Subcutaneous abdominal adipose tissue (tissue), 5 donors: Measurements from ENCODE around the gene ODC1.

Experiments used
- H3K27ac ChIP-seq: one replicate; pipeline ENCODE4 v1.7.0; 2013; ENCODE audit warnings: low read depth, mild to moderate bottlenecking, inconsistent platforms, low read length, moderate library complexity
- H3K27me3 ChIP-seq, 5 donors: one replicate each; pipeline ENCODE4 v1.7.0; 2013; ENCODE audit warnings: low read length in 5 of 5, inconsistent platforms in 1 of 5; ENCODE audit not compliant: control insufficient read depth in 5 of 5, insufficient read depth in 4 of 5
- H3K36me3 ChIP-seq, 5 donors: one replicate each; pipeline ENCODE4 v1.7.0; 2013; ENCODE audit warnings: low read length in 5 of 5; ENCODE audit not compliant: control insufficient read depth in 5 of 5, insufficient read depth in 5 of 5
- H3K4me1 ChIP-seq, 5 donors: one replicate each; pipeline ENCODE4 v1.7.0; 2013; ENCODE audit warnings: low read length in 5 of 5, mild to moderate bottlenecking in 3 of 5, moderate library complexity in 1 of 5; ENCODE audit not compliant: control insufficient read depth in 5 of 5, insufficient read depth in 5 of 5
- H3K4me3 ChIP-seq, 5 donors: one replicate each; pipeline ENCODE4 v1.7.0; 2013; ENCODE audit warnings: low read length in 5 of 5, low read depth in 1 of 5
- H3K9ac ChIP-seq, 5 donors: one replicate each; pipeline ENCODE4 v1.7.0; 2013; ENCODE audit warnings: low read length in 5 of 5, mild to moderate bottlenecking in 4 of 5, moderate library complexity in 3 of 5
- H3K9me3 ChIP-seq, 5 donors: one replicate each; pipeline ENCODE4 v1.7.0; 2013; ENCODE audit warnings: low read length in 5 of 5; ENCODE audit not compliant: control insufficient read depth in 5 of 5
- donor health status: healthy.
- donor health status: healthy.
- donor health status: healthy.
- donor health status: healthy.
- donor health status: healthy.

Gene ODC1

DNA sequence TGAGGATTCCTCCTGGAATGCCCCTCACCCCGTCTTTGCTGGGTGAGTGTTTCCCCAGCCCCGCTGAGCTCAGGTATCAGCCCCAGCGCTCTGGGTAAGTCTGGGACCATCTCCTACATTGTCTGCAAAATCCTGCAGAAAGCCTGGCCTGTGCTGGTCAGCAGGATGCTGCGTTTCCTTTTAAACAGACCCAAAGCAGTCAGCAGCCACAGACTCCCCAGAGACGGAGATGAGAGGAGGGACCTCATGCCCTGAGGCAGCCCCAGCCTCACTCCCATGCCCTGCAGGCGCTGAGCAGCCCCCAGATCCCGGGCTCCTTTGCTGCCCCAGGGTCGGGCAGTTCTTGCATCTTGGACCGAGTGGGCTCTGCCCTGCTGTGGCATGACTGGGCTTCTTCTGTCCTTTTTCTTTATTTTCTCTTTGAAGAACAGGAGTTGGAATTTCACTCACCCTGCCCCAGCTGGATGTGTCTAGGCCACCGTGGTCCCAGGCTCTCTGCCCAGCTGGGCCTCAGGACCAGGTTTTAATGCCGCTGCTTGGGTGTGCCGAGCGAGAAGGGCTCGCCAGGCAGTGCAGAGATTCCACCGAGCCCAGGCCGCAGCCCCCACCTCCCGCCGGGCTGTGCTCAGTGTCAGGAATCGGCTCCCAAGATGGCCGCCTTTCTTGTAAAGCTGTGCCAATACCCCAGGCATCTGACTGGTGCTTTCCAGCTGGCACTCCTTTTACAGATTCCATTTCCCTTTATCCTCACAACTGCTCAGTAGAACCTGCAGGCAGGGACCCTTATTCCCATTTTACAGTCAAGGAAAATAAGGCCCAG is 43.6 kb downstream of the ODC1 start:
- Histone ChIP-seq H3K36me3 (peaks cover 0 to 2% (median 0%) of the 10 kb centered on the region in 5 donors), H3K9me3 (no peaks in the 10 kb centered on the region), H3K27ac (peak overlapping the region; percentile 41), H3K4me1 (peaks cover 16 to 97% (median 89%) of the 10 kb centered on the region in 5 donors), H3K4me3 (peak overlapping the region in 1 of 5 donors; percentile 13), H3K27me3 (peaks cover 0 to 3% (median 0%) of the 10 kb centered on the region in 5 donors), H3K9ac (peak overlapping the region in 2 of 5 donors; percentile 21 to 22)

DNA sequence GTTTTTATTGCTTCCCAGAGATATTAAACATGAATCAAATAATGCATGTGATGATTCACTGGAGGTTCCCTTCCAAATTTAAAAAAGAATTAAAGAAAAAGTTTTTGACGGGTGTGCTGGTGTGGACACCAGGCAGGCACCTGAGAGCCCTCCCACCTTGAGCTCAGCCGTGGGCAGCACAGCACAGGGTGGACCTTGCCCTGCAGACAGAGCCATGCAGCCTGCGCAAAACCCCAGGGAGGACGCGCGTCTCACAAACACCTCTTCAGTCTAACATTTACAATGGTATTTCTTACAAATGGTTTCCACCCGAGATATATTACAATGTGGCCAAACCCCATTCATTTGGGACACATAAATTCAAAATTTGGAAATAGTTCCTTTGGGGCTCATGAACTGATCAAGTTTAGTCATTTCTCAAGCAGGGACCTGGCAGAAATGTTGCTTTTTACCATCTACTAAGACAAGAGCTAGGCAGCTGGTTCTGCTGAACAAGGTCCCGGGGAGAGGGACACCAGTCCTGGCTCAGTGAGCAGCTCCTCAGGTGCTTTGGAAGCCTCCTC is 45.4 kb downstream of the ODC1 start:
- Histone ChIP-seq H3K36me3 (peaks cover 0 to 2% (median 0%) of the 10 kb centered on the region in 5 donors), H3K27ac (no peak overlapping the region), H3K27me3 (no peaks in the 10 kb centered on the region), H3K9ac (no peak overlapping the region), H3K9me3 (no peaks in the 10 kb centered on the region), H3K4me1 (peaks cover 16 to 92% (median 81%) of the 10 kb centered on the region in 5 donors), H3K4me3 (no peak overlapping the region)

DNA sequence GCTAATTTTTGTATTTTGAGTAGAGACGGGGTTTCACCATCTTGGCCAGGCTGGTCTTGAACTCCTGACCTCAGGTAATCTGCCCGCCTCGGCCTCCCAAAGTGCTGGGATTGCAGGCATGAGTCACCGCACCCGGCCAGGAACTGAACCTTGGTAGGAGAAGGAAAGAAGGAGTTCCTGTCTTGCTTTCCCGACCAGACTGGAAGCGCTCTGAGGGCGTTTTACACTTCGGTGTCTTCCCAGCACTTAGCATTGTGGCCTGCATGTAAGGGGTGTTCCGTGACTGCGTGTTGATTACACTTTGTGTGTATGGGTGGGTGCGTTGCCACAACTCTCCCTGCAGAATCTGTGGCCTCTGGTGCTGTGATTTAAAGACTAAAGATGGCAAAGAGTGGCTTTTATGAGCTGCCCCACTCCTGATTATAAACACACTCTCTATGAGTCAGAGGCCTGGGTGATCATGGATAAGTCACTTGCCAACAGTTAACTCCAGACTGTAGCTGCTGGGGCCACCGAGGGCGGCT is 46.0 kb downstream of the ODC1 start:
- peaks cover 12 to 92% (median 78%) of the 10 kb centered on the region in 5 donors for H3K4me1 ChIP-seq
- no peaks in the 10 kb centered on the region for H3K27me3 ChIP-seq
- H3K9ac ChIP-seq: no peak overlapping the region

DNA sequence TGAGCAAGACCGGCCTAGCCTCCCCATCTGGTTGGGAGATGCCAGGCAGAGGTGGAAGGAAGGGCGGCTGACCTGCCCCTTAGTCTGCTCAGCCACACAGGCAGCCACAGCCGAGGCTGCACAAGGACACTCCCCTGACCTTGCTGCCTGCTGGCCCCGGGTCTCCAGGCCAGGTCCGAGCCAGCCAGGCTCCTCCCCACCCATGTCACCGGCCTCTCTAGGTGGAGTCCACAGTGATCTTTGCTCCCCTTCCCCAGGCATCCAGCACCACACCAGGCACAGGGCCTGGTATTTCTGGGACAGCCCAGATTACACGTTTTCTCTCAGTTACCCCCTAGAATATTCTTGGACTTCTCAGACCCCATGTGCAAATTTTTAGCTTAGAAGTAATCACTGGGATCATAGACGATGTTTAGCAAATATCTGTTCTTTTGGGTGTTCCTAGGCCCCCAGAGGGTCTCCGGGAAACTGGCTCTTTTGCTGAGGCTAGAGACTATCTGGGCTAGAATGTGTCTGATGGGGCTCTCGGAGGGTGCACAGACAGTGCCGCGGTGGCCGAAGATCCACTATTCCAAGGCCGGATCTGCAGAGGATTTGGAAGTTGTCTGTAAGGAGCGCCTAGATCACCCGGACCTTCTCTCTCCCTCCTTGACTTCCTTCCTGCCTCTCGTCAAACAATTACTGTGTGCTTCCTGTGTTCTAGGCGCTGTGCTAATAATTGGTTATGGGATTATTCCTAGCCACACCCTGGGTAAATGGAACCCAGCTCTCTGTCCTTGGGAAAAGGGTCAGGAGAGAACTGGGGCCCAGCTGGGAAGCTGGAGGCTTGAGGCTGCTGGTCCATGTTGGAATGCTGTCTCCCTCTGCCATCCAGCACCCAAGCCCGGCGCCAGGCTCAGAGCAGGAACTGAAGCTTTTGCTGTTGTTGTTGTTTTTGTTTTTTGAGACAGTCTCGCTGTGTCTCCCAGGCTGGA is 46.9 kb downstream of the ODC1 start:
- no peaks in the 10 kb centered on the region for H3K27me3 ChIP-seq
- no peak overlapping the region for H3K4me3 ChIP-seq
- H3K27ac ChIP-seq: peak overlapping the region; percentile 58
- H3K9me3 ChIP-seq: no peaks in the 10 kb centered on the region
- peaks cover 0 to 2% (median 0%) of the 10 kb centered on the region in 5 donors for H3K36me3 ChIP-seq
- H3K9ac ChIP-seq: no peak overlapping the region
- H3K4me1 ChIP-seq: peaks cover 12 to 85% (median 69%) of the 10 kb centered on the region in 5 donors

More for the DNA sequence above, 46.0 kb downstream of the ODC1 start:
- H3K27ac ChIP-seq: no peak overlapping the region
- no peaks in the 10 kb centered on the region for H3K9me3 ChIP-seq
- peaks cover 0 to 2% (median 0%) of the 10 kb centered on the region in 5 donors for H3K36me3 ChIP-seq
- no peak overlapping the region for H3K4me3 ChIP-seq

DNA sequence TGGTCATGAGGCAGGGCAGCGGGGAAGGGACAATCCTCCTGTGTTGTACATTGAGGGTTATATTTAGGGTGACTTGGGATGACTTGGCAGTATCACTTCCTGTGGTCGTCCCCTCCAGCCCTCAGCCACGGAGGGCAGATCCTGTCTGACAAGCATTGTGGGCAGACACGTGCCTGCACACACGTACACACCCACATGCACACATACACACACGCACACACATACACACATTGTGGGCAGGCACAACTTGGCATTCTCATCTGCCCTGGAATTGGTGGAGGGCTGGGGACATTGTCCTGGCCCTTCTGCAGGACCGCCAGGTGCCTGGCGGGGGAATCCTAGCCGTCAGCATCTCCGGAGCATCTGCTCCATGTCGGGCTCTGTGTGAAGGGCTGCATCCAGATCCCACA is 47.6 kb downstream of the ODC1 start:
- peaks cover 6 to 78% (median 62%) of the 10 kb centered on the region in 5 donors for H3K4me1 ChIP-seq
- H3K4me3 ChIP-seq: no peak overlapping the region
- H3K9ac ChIP-seq: no peak overlapping the region
- no peaks in the 10 kb centered on the region for H3K27me3 ChIP-seq
- H3K27ac ChIP-seq: peak overlapping the region; percentile 58
- H3K36me3 ChIP-seq: peaks cover 0 to 2% (median 0%) of the 10 kb centered on the region in 5 donors
- no peaks in the 10 kb centered on the region for H3K9me3 ChIP-seq

DNA sequence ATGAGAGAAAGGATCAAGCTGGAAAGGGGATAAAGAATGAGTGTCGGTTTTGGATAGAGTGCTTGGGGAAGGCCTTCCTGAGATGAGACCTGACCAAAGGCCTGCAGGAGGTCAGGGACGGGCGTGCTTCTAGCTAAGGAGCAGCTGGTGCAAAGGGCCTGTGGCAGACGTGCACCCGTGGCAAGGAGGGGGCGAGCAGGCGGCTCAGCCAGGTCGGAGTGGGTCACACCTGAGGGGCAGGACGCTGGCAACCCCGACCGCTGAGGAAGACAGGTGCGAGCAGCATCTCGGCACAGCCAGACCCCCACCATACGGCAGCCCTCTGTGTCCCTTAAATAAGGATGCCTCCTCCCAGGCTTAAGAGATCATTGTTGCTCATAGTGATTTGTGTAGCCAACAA is 48.1 kb downstream of the ODC1 start:
- no peaks in the 10 kb centered on the region for H3K9me3 ChIP-seq
- no peaks in the 10 kb centered on the region for H3K27me3 ChIP-seq
- H3K27ac ChIP-seq: peak overlapping the region; percentile 58
- H3K36me3 ChIP-seq: peaks cover 0 to 2% (median 0%) of the 10 kb centered on the region in 5 donors
- H3K9ac ChIP-seq: no peak overlapping the region
- no peak overlapping the region for H3K4me3 ChIP-seq
- H3K4me1 ChIP-seq: peaks cover 4 to 72% (median 57%) of the 10 kb centered on the region in 5 donors

DNA sequence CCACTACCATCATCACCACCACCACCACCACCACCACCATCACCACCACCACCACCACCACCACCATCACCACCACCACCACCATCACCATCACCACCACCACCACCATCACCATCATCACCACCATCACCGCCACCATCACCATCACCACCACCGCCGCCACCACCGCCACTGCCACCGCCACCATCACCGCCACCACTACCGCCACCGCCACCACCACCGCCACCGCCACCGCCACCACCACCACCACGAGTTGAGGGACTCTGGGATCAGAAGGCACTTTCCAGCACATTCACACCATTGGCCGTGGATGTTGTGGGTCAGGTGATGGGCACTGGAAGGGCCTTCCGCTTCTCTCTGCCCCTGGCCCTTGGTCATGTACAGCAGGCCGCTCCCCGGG is 48.8 kb downstream of the ODC1 start:
- no peaks in the 10 kb centered on the region for H3K27me3 ChIP-seq
- peaks cover 0 to under 1% (median 0%) of the 10 kb centered on the region in 5 donors for H3K36me3 ChIP-seq
- no peak overlapping the region for H3K4me3 ChIP-seq
- no peak overlapping the region for H3K9ac ChIP-seq
- H3K27ac ChIP-seq: no peak overlapping the region
- H3K9me3 ChIP-seq: no peaks in the 10 kb centered on the region
- H3K4me1 ChIP-seq: peaks cover 4 to 66% (median 50%) of the 10 kb centered on the region in 5 donors

DNA sequence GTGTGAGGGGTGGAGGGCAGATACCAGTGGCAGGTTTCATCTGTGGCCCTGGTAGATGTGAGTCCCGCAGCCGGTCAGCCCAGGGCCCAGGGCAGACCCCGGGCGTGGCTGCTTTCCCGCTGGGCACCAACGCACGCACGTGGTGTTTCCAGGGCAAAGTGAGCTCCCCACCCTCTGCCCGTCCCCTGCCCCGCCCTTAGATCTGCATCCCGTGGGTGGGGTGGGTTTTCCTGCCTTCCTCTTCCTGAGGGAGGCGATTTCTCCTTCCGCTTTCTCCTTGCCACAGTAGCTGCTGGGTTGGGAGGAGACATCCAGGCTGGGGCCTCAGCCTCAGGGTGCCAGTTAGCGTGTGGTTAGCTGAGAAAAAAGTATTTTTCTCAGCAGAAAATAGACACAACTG is 49.6 kb downstream of the ODC1 start:
- Histone ChIP-seq H3K4me1 (peaks cover 4 to 61% (median 43%) of the 10 kb centered on the region in 5 donors), H3K4me3 (no peak overlapping the region), H3K9me3 (no peaks in the 10 kb centered on the region), H3K27me3 (no peaks in the 10 kb centered on the region), H3K27ac (peak overlapping the region; percentile 41), H3K9ac (no peak overlapping the region), H3K36me3 (no peaks in the 10 kb centered on the region)

DNA sequence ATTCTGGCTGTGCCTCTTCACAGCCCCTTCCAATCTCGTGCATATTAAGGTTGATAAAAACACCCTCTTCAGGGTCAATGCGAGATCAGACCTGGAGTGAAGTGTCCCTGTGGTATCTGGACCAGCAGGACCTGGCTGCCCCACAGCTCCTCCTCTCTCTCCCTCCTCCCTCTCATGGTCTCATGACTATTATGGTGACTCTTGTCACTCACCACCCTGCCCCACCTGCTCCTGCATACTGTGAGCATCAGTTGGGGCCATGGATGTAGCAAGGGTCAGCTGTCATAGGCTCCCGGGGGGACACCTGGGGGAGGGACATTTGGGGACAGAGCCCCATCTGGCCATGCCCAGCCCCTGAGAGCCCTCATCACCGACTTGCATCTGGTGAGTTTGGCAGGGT is 50.2 kb downstream of the ODC1 start:
- no peak overlapping the region for H3K9ac ChIP-seq
- peak overlapping the region; percentile 41 for H3K27ac ChIP-seq
- H3K36me3 ChIP-seq: no peaks in the 10 kb centered on the region
- no peaks in the 10 kb centered on the region for H3K27me3 ChIP-seq
- H3K4me1 ChIP-seq: peaks cover 4 to 63% (median 43%) of the 10 kb centered on the region in 5 donors
- no peaks in the 10 kb centered on the region for H3K9me3 ChIP-seq
- no peak overlapping the region for H3K4me3 ChIP-seq
